ENCODE data around the gene ALPK1. TPM values are rescaled to one million over a fixed set of nuclear protein-coding genes. Genes with fewer than 3 reads are reported as not detected.

Gene ALPK1
- total and polyA plus RNA-seq, 2 of the 4 experiments (the other 2 are of a cell fraction), result 3.3 to 7.9 TPM

DNA sequence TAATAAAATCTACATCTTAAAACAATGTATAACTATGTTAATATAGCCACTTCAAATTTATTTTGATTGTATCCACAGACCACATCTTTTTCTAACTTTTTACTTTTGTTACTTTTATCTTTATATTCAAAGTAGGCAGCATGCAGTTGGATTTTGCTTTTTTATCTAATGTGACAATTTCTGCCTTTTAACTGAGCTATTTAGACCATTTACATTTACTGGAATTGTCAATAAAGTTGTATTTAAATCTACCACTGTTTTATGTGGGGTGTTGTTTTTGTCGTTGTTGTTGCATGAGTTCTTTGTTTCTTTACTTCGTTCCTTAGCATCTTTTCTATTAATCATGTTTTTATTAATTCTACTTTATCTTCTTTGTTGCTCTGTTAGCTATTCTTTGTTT lies 176.8 kb downstream of the ALPK1 start:
- no peak overlapping the region for H2AFZ ChIP-seq (replicated peaks; ENCODE audit: low read length, poor library complexity)
- H3K9me1 ChIP-seq (ENCODE audit: insufficient read depth, low read length), result no peaks in the 10 kb centered on the region
- H3K4ac ChIP-seq (ENCODE audit: low read depth, low read length), result no peak overlapping the region
- H3K56ac ChIP-seq (ENCODE audit: extremely low read depth, insufficient read depth, low read length), result no peak overlapping the region
- no peak overlapping the region for H3K18ac ChIP-seq (ENCODE audit: low read depth, low read length)
- no peak overlapping the region for H3K4me3 ChIP-seq (ENCODE audit: insufficient read depth, low read depth, low read length)
- BruUV-seq (replicated peaks), result no TSS peak
- H3K27me3 ChIP-seq (ENCODE audit: control insufficient read depth, insufficient read depth, low read length), result no peaks in the 10 kb centered on the region
- H2BK5ac ChIP-seq (ENCODE audit: low read depth, low read length, poor library complexity, severe bottlenecking), result no peak overlapping the region
- no peak overlapping the region for H4K8ac ChIP-seq (ENCODE audit: low read depth in 2 of 2, low read length in 2 of 2)
- H2BK120ac ChIP-seq (ENCODE audit: low read depth, low read length), result no peak overlapping the region
- intact Hi-C loops (cut with micrococcal nuclease) (no loop called here), in situ Hi-C loops (cut with MboI; ENCODE audit: low sequenced_read_pairs) (no loop called here), dilution Hi-C loops (cut with HindIII; ENCODE audit: low sequenced_read_pairs, unreplicated experiment) (no loop called here)
- DNase-seq, result no peak
- CTCF ChIA-PET, result interaction anchor here (0.6 kb wide), 1 partner anchor 66 kb away, joined by 5 read pairs; no protein-coding TSS in a partner anchor
- H3K23ac ChIP-seq (ENCODE audit: low read depth, low read length), result no peak overlapping the region
- no peak overlapping the region for H3K4me2 ChIP-seq (ENCODE audit: low read depth, low read length)
- H3K9ac ChIP-seq (ENCODE audit: low read depth, low read length), result no peak overlapping the region
- ATAC-seq (ENCODE audit: low read depth), result no peak
- no peaks in the 10 kb centered on the region for H3K36me3 ChIP-seq (ENCODE audit: control insufficient read depth, insufficient read depth, low read length)
- WGBS, 2 experiments (ENCODE audit: extremely low coverage in 2 of 2, insufficient read length in 1 of 2), result no CpG with 5 or more reads among the region's 2 CpGs
- no peak overlapping the region for H2BK20ac ChIP-seq (ENCODE audit: low read depth, low read length)
- H3K4me1 ChIP-seq (ENCODE audit: control insufficient read depth, insufficient read depth, low read length), result no peaks in the 10 kb centered on the region
- no peak overlapping the region for H2AK9ac ChIP-seq (replicated peaks; ENCODE audit: low read depth, low read length, poor library complexity)
- no peaks in the 10 kb centered on the region for H3K79me1 ChIP-seq (ENCODE audit: low read depth in 1 of 2, low read length in 2 of 2)
- H3K27ac ChIP-seq (ENCODE audit: insufficient read depth, low read length), result no peak overlapping the region
- H4K91ac ChIP-seq (ENCODE audit: insufficient read depth, low read depth, low read length), result no peak overlapping the region
- POLR2A ChIA-PET (ENCODE audit: unreplicated experiment), result no interaction called here
- H4K20me1 ChIP-seq (ENCODE audit: insufficient read depth, low read length), result no peaks in the 10 kb centered on the region
- no peak overlapping the region for H2AK5ac ChIP-seq (ENCODE audit: low read depth, low read length)
- H4K5ac ChIP-seq (ENCODE audit: low read depth, low read length), result no peak overlapping the region
- H3K14ac ChIP-seq (replicated peaks; ENCODE audit: low read depth, low read length), result no peak overlapping the region
- no peaks in the 10 kb centered on the region for H3K9me3 ChIP-seq (ENCODE audit: control insufficient read depth, insufficient read depth, low read length)
- H2BK15ac ChIP-seq (ENCODE audit: low read depth, low read length), result no peak overlapping the region
- TF ChIP-seq CHD1 (IDR thresholded peaks at IDR 0.05; ENCODE audit: low read depth, low read length), result no peak
- TF ChIP-seq, protein P1, sequence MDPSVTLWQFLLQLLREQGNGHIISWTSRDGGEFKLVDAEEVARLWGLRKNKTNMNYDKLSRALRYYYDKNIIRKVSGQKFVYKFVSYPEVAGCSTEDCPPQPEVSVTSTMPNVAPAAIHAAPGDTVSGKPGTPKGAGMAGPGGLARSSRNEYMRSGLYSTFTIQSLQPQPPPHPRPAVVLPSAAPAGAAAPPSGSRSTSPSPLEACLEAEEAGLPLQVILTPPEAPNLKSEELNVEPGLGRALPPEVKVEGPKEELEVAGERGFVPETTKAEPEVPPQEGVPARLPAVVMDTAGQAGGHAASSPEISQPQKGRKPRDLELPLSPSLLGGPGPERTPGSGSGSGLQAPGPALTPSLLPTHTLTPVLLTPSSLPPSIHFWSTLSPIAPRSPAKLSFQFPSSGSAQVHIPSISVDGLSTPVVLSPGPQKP (IDR thresholded peaks at IDR 0.05; ENCODE audit: borderline replicate concordance, low read depth, low read length), result no peak
- TF ChIP-seq, protein P2, sequence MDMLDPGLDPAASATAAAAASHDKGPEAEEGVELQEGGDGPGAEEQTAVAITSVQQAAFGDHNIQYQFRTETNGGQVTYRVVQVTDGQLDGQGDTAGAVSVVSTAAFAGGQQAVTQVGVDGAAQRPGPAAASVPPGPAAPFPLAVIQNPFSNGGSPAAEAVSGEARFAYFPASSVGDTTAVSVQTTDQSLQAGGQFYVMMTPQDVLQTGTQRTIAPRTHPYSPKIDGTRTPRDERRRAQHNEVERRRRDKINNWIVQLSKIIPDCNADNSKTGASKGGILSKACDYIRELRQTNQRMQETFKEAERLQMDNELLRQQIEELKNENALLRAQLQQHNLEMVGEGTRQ (IDR thresholded peaks at IDR 0.05; ENCODE audit: low read depth, low read length), result no peak
- TF ChIP-seq CEBPB (IDR thresholded peaks at IDR 0.05; ENCODE audit: low read depth, low read length), result no peak
